Endothelial cell of umbilical vein (primary cell): ENCODE results near the gene PRG2. TPM values are rescaled to one million over a fixed set of nuclear protein-coding genes. Genes with fewer than 3 reads are reported as not detected.

Experiments used
- BruUV-seq: library from RNA; stranded (reverse); fragments of 400-500 nt; replicated peaks from 2 replicates; lab custom pipeline; 2021; lab: Mats Ljungman, UMichigan
- CTCF ChIA-PET: fragments of 300-600, 350-600 bp; sonication (Branson Sonifier 250); formaldehyde crosslinking; loops from one replicate; lab custom pipeline; 2021; ENCODE audit warnings: antibody characterized with exemption, inconsistent platforms; lab: Charles Lee
- POLR2A ChIA-PET: fragments of 300-600, 350-600 bp; sonication (Branson Sonifier 250); formaldehyde crosslinking; loops from one replicate; lab custom pipeline; 2021; ENCODE audit warnings: antibody characterized with exemption, inconsistent platforms; lab: Charles Lee
- DNase-seq: peaks from one replicate; pipeline ENCODE4 v3.0.0-alpha.2; 2011; ENCODE audit warnings: low read depth, low spot score
- FAIRE-seq: peaks from 2 replicates; lab custom pipeline; 2011; peaks lifted over from hg19 to GRCh38; lab: Jason Lieb, UNC
- H2AFZ ChIP-seq: 2 replicates; pipeline ENCODE4 v1.6.0; 2012; ENCODE audit warnings: low read depth, low read length, control low read depth, inconsistent platforms
- H3K27ac ChIP-seq: 2 replicates; pipeline ENCODE4 v1.5.1; 2011; ENCODE audit warnings: low read depth, mild to moderate bottlenecking, control low read depth, low read length, moderate library complexity; ENCODE audit not compliant: insufficient read depth
- H3K27me3 ChIP-seq, 2 experiments: 2 replicates each; pipeline versions ENCODE4 v1.6.0 to v1.6.1; 2011; ENCODE audit warnings: low read length in 2 of 2, mixed read lengths in 1 of 2; ENCODE audit not compliant: control insufficient read depth in 2 of 2, insufficient read depth in 2 of 2
- H3K36me3 ChIP-seq, 2 experiments: 2 replicates in 1 of 2; 3 replicates in 1 of 2; pipeline ENCODE4 v1.5.1; 2011; ENCODE audit warnings: low read length in 2 of 2, mild to moderate bottlenecking in 1 of 2, moderate library complexity in 1 of 2; ENCODE audit not compliant: control insufficient read depth in 2 of 2, insufficient read depth in 2 of 2; ENCODE audit errors: extremely low read depth in 1 of 2
- H3K4me1 ChIP-seq: 3 replicates; pipeline ENCODE4 v1.5.1; 2011; ENCODE audit warnings: mild to moderate bottlenecking, low read length; ENCODE audit not compliant: control insufficient read depth, insufficient read depth; ENCODE audit errors: extremely low read depth
- H3K4me2 ChIP-seq: 2 replicates; pipeline ENCODE4 v1.6.1; 2011; ENCODE audit warnings: low read length, control low read depth, mixed read lengths; ENCODE audit not compliant: insufficient read depth
- H3K4me3 ChIP-seq, 3 experiments: fragments of 200-600 bp in 1 of 3; sonication (generic), shearing (Covaris generic) in 1 of 3; replicated peaks in 1 of 3; 2 replicates each; pipeline ENCODE4 v1.5.1; 2011 to 2016; ENCODE audit warnings: control low read depth in 3 of 3, low read length in 3 of 3, mild to moderate bottlenecking in 2 of 3, inconsistent platforms in 1 of 3, low read depth in 1 of 3, moderate library complexity in 1 of 3; ENCODE audit not compliant: insufficient read depth in 1 of 3
- H3K79me2 ChIP-seq: 2 replicates; pipeline ENCODE4 v1.6.0; 2012; ENCODE audit warnings: low read length, inconsistent platforms; ENCODE audit not compliant: control insufficient read depth, insufficient read depth
- H3K9ac ChIP-seq: replicated peaks from 2 replicates; pipeline ENCODE3; 2011; ENCODE audit warnings: low read length, control low read depth; ENCODE audit not compliant: insufficient read depth; ENCODE audit errors: extremely low read depth
- H3K9me1 ChIP-seq: replicated peaks from 3 replicates; pipeline ENCODE4 v1.6.0; 2011; ENCODE audit warnings: mild to moderate bottlenecking, low read length; ENCODE audit not compliant: control insufficient read depth, insufficient read depth; ENCODE audit errors: extremely low read depth
- H3K9me3 ChIP-seq: replicated peaks from 2 replicates; pipeline ENCODE4 v1.5.1; 2012; ENCODE audit warnings: low read length, inconsistent platforms; ENCODE audit not compliant: control insufficient read depth, insufficient read depth
- H4K20me1 ChIP-seq: replicated peaks from 2 replicates; pipeline ENCODE3; 2011; ENCODE audit warnings: mild to moderate bottlenecking, low read length; ENCODE audit not compliant: control insufficient read depth, insufficient read depth; ENCODE audit errors: extremely low read depth
- EZH2 ChIP-seq: IDR thresholded peaks from 2 replicates; pipeline ENCODE4 v1.6.1; 2012; ENCODE audit warnings: borderline replicate concordance, low read depth, mild to moderate bottlenecking, moderate library complexity, low read length, inconsistent platforms; ENCODE audit not compliant: severe bottlenecking
- FOS ChIP-seq: IDR thresholded peaks from 2 replicates; pipeline ENCODE4 v1.6.1; 2011; ENCODE audit warnings: mild to moderate bottlenecking, low read length, moderate library complexity, borderline replicate concordance; ENCODE audit not compliant: insufficient read depth
- GATA2 ChIP-seq: IDR thresholded peaks from 2 replicates; pipeline ENCODE4 v1.7.0; 2011; ENCODE audit warnings: low read depth, mild to moderate bottlenecking, moderate library complexity, mixed read lengths, low read length; ENCODE audit not compliant: insufficient read length, insufficient read depth
- JUN ChIP-seq: IDR thresholded peaks from 2 replicates; pipeline ENCODE4 v1.6.1; 2011; ENCODE audit warnings: borderline replicate concordance, low read depth; ENCODE audit not compliant: insufficient read length, insufficient read depth
- MYC ChIP-seq: IDR thresholded peaks from one replicate; pipeline ENCODE4 v1.6.1; 2011; ENCODE audit warnings: mild to moderate bottlenecking, low read depth, low read length
- POLR2A ChIP-seq: IDR thresholded peaks from 2 replicates; pipeline ENCODE4 v1.6.1; 2012; ENCODE audit warnings: low read depth, mild to moderate bottlenecking, control low read depth, low read length
- POLR2AphosphoS5 ChIP-seq: IDR thresholded peaks from 2 replicates; pipeline ENCODE4 v1.6.1; 2012; ENCODE audit warnings: low read depth, mild to moderate bottlenecking, control low read depth, low read length, moderate library complexity; ENCODE audit not compliant: insufficient read depth
- dilution Hi-C: fragments of 300-500 bp; cut with MboI; formaldehyde crosslinking; loops from one replicate; pipeline ENCODE4 v1.15.0; 2019; ENCODE audit warnings: low sequenced_read_pairs; ENCODE audit not compliant: extremely low pct_ligation_motif_present
- intact Hi-C: fragments of 100-400 bp; cut with micrococcal nuclease; formaldehyde crosslinking; loops from one replicate; pipeline ENCODE4 v1.10.0; 2022
- polyA plus RNA-seq, 4 experiments: library from polyadenylated mRNA; depleted of rRNA in 3 of 4; stranded (reverse) in 3 of 4; unstranded in 1 of 4; fragments of >200 nt; gene quantifications; 2 replicates each; pipeline versions ENCODE4 v1.2.1 to v1.2.3, GENCODE V29; 2011 to 2012; ENCODE audit warnings: missing spikeins in 1 of 4
- total RNA-seq: library from RNA; stranded (reverse); gene quantifications from 2 replicates; pipeline ENCODE4 v1.2.3, GENCODE V29; 2021
- TF ChIP-seq, protein P1 (sequence below), 2 donors: IDR thresholded peaks; 1 replicate in 1 of 2; 2 replicates in 1 of 2; pipeline ENCODE4 v1.5.1; 2011; ENCODE audit warnings: low read length in 2 of 2, mild to moderate bottlenecking in 2 of 2, moderate library complexity in 2 of 2, control low read depth in 1 of 2, inconsistent platforms in 1 of 2, low read depth in 1 of 2; ENCODE audit not compliant: insufficient read depth in 1 of 2; ENCODE audit errors: extremely low read depth in 1 of 2
- TF ChIP-seq, protein P2 (sequence below): IDR thresholded peaks from 2 replicates; pipeline ENCODE4 v1.6.1; 2011; ENCODE audit not compliant: insufficient read depth, insufficient read length

Gene PRG2
- total and polyA plus RNA-seq, 2 donors (not counting 3 experiments of a cell fraction or from before 2014, with no cell fraction given) = 0.08 to 0.55 TPM

DNA sequence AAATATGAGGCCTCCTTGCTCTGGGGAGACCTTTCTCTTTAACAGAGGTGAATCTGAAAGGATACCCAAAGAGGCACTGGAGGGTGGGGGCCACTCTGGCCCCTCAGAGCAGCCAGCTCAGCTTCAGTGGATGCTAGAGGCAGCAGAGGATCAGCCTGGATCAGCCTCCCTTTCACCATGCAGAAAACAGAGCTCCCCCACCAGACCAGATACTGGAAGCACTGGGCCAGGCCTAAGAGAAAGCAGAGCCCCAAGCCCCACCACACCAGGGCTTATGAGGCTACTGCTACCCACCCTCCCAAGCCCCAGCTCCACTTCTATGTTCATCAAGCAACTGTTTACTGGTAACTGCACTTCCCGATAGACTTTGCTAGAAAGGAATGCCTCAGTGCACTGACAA lies 40.5 kb upstream of the PRG2 start:
- Histone ChIP-seq H3K9ac (no peak overlapping the region), H3K79me2 (peaks cover 7% of the 10 kb centered on the region), H3K9me3 (no peaks in the 10 kb centered on the region), H2AFZ (no peak overlapping the region), H3K4me1 (peaks cover 12% of the 10 kb centered on the region), H3K27ac (no peak overlapping the region), H4K20me1 (no peaks in the 10 kb centered on the region), H3K9me1 (no peaks in the 10 kb centered on the region), H3K36me3 (no peaks in the 10 kb centered on the region), H3K27me3 (peaks cover 4 to 9% of the 10 kb centered on the region in 2 experiments), H3K4me3 (no peak overlapping the region), H3K4me2 (no peak overlapping the region)
- no peak for FAIRE-seq
- DNase-seq = no peak
- dilution Hi-C loops (no loop called here), intact Hi-C loops (no loop called here)
- CTCF ChIA-PET = interaction anchor here (0.5 to 1.9 kb wide), 10 partner anchors 9 to 85 kb away, joined by 3 to 9 read pairs (median 4); partner anchors contain the start of gene RTN4RL2
- POLR2A ChIA-PET = no interaction called here
- BruUV-seq = no TSS peak
- no peak for TF ChIP-seq FOS
- TF ChIP-seq, protein P1, sequence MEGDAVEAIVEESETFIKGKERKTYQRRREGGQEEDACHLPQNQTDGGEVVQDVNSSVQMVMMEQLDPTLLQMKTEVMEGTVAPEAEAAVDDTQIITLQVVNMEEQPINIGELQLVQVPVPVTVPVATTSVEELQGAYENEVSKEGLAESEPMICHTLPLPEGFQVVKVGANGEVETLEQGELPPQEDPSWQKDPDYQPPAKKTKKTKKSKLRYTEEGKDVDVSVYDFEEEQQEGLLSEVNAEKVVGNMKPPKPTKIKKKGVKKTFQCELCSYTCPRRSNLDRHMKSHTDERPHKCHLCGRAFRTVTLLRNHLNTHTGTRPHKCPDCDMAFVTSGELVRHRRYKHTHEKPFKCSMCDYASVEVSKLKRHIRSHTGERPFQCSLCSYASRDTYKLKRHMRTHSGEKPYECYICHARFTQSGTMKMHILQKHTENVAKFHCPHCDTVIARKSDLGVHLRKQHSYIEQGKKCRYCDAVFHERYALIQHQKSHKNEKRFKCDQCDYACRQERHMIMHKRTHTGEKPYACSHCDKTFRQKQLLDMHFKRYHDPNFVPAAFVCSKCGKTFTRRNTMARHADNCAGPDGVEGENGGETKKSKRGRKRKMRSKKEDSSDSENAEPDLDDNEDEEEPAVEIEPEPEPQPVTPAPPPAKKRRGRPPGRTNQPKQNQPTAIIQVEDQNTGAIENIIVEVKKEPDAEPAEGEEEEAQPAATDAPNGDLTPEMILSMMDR (IDR thresholded peaks at IDR 0.05; ENCODE audit: extremely low read depth in 1 of 2, insufficient read depth in 1 of 2, low read depth in 1 of 2, low read length in 2 of 2) = no peak
- no peak for TF ChIP-seq JUN

DNA sequence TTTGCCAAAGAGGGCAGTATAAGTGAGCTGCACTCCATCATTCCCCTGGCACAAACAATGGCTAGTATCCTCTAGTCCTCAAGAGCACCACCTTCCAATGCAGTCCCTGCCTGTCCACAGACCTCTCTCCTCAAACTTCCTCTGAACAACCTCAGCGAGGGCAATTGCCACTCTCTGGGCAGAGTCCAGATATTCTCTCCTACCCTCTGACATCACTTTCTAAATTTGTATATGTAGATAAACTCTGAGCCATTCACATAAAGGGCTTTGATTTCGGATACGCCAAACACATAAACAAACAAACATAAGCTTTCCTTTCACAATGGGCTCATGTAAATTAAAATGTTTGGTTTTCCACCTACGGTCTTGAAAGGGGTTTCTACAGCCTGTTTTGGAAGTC lies 39.5 kb upstream of the PRG2 start:
- TF ChIP-seq, protein P2, sequence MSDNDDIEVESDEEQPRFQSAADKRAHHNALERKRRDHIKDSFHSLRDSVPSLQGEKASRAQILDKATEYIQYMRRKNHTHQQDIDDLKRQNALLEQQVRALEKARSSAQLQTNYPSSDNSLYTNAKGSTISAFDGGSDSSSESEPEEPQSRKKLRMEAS = no peak
- TF ChIP-seq, protein P1 (IDR thresholded peaks at IDR 0.05; ENCODE audit: extremely low read depth in 1 of 2, insufficient read depth in 1 of 2, low read depth in 1 of 2, low read length in 2 of 2) = no peak
- TF ChIP-seq JUN (no peak), GATA2 (no peak), POLR2A (no peak), EZH2 (no peak), POLR2AphosphoS5 (no peak), FOS (no peak), MYC (no peak)
- Histone ChIP-seq H3K4me1 (peaks cover 22% of the 10 kb centered on the region), H3K4me3 (no peak overlapping the region), H3K27ac (no peak overlapping the region), H3K79me2 (peaks cover 12% of the 10 kb centered on the region), H2AFZ (no peak overlapping the region), H3K9me3 (no peaks in the 10 kb centered on the region), H3K36me3 (no peaks in the 10 kb centered on the region), H3K9me1 (no peaks in the 10 kb centered on the region), H3K9ac (no peak overlapping the region), H3K27me3 (peaks cover 4 to 9% of the 10 kb centered on the region in 2 experiments), H4K20me1 (no peaks in the 10 kb centered on the region), H3K4me2 (no peak overlapping the region)
- CTCF ChIA-PET = interaction anchor here (0.7 to 1.9 kb wide), 4 partner anchors 27 to 84 kb away, joined by 3 to 9 read pairs (median 6); no protein-coding TSS in a partner anchor
- intact Hi-C loops = loop anchor here (10.0 kb wide), 1 partner anchor 575 kb away; no protein-coding TSS in a partner anchor
- DNase-seq (no peak), FAIRE-seq (no peak)
- POLR2A ChIA-PET = no interaction called here
- no TSS peak for BruUV-seq
- dilution Hi-C loops = no loop called here
